K562 (cell line): ENCODE results near the gene BCR. TPM values are rescaled to one million over a fixed set of nuclear protein-coding genes. Genes with fewer than 3 reads are reported as not detected.
A peak's percentile ranks its signal among the peaks of the same experiment; 100 is the strongest.

Experiments
- ATAC-seq: fragments of 200-7000 bp; cut with Tn5 transposase; 3 replicates; pipeline ENCODE4 v1.9.1; 2020; ENCODE audit warnings: moderate library complexity
- BruUV-seq: library from RNA; stranded (reverse); fragments of 400-500 nt; replicated peaks from 2 replicates; lab custom pipeline; 2021; lab: Mats Ljungman, UMichigan
- CTCF ChIA-PET: fragments of 300-600 bp; formaldehyde crosslinking; extraction: SDS; loops from one replicate; lab custom pipeline; 2021; ENCODE audit warnings: low intra/inter-chr PET ratio; lab: Yijun Ruan, JAX
- POLR2A ChIA-PET: fragments of 300-600, 350-650 bp; sonication (Branson Sonifier 250); formaldehyde crosslinking; extraction: SDS; loops from one replicate; lab custom pipeline; 2021; ENCODE audit warnings: antibody characterized with exemption, inconsistent platforms; lab: Yijun Ruan, JAX
- DNase-seq, 4 experiments: peaks; one replicate each; pipeline versions ENCODE4 v3.0.0 to v3.0.0-alpha.2; 2011 to 2018; ENCODE audit warnings: low spot score in 3 of 4, mixed read lengths in 3 of 4; ENCODE audit errors: extremely low read depth in 1 of 4
- FAIRE-seq: peaks from 2 replicates; lab custom pipeline; 2011; peaks lifted over from hg19 to GRCh38; lab: Jason Lieb, UNC
- H2AFZ ChIP-seq: 2 replicates; pipeline ENCODE4 v1.6.0; 2011; ENCODE audit warnings: low read depth, low read length, control low read depth, inconsistent platforms
- H3K27ac ChIP-seq: fragments of 200-600 bp; 3 replicates; pipeline ENCODE4 v1.8.0; 2011; ENCODE audit warnings: low read depth, mild to moderate bottlenecking, control low read depth, inconsistent platforms, low read length, moderate library complexity, mixed read lengths; ENCODE audit errors: extremely low read depth
- H3K27me3 ChIP-seq, 2 experiments: fragments of 300-600 bp in 1 of 2; 2 replicates in 1 of 2; 3 replicates in 1 of 2; pipeline versions ENCODE4 v1.6.0 to v1.8.0; 2011; ENCODE audit warnings: inconsistent platforms in 2 of 2, low read length in 2 of 2, mild to moderate bottlenecking in 1 of 2, mixed read lengths in 1 of 2, moderate library complexity in 1 of 2; ENCODE audit not compliant: control insufficient read depth in 2 of 2, insufficient read depth in 2 of 2
- H3K36me3 ChIP-seq: fragments of 300-600 bp; 3 replicates; pipeline ENCODE4 v1.8.0; 2011; ENCODE audit warnings: mild to moderate bottlenecking, low read length, inconsistent platforms; ENCODE audit not compliant: control insufficient read depth, insufficient read depth
- H3K4me1 ChIP-seq, 2 experiments: fragments of 200-600 bp in 1 of 2; replicated peaks in 1 of 2; 2 replicates in 1 of 2; 3 replicates in 1 of 2; pipeline versions ENCODE4 v1.5.1 to v1.8.0; 2011; ENCODE audit warnings: inconsistent platforms in 2 of 2, low read length in 2 of 2, mild to moderate bottlenecking in 1 of 2, mixed read lengths in 1 of 2, moderate library complexity in 1 of 2; ENCODE audit not compliant: control insufficient read depth in 2 of 2, insufficient read depth in 2 of 2
- H3K4me2 ChIP-seq: 2 replicates; pipeline ENCODE4 v1.6.1; 2011; ENCODE audit warnings: low read length, control low read depth, inconsistent platforms, mixed read lengths; ENCODE audit not compliant: insufficient read depth
- H3K4me3 ChIP-seq: fragments of 200-600 bp; sonication (generic), shearing (Covaris generic); 2 replicates; pipeline ENCODE4 v1.5.1; 2016; ENCODE audit warnings: control low read depth, inconsistent platforms
- H3K79me2 ChIP-seq: fragments of 200-600 bp; 3 replicates; pipeline ENCODE4 v1.8.0; 2011; ENCODE audit warnings: low read length, inconsistent platforms; ENCODE audit not compliant: control insufficient read depth, insufficient read depth
- H3K9ac ChIP-seq, 2 experiments: 2 replicates each; pipeline versions ENCODE4 v1.6.0 to v1.6.1; 2011; ENCODE audit warnings: low read depth in 2 of 2, low read length in 2 of 2, control low read depth in 1 of 2, inconsistent platforms in 1 of 2, mild to moderate bottlenecking in 1 of 2, mixed read lengths in 1 of 2; ENCODE audit not compliant: insufficient read depth in 1 of 2
- H3K9me1 ChIP-seq: one replicate; pipeline ENCODE4 v1.6.0; 2011; ENCODE audit warnings: inconsistent platforms, mild to moderate bottlenecking, low read length, moderate library complexity; ENCODE audit not compliant: control insufficient read depth, insufficient read depth
- H3K9me3 ChIP-seq: replicated peaks from 2 replicates; pipeline ENCODE4 v1.5.1; 2011; ENCODE audit warnings: low read depth, low read length, inconsistent platforms; ENCODE audit not compliant: control insufficient read depth, insufficient read depth
- H4K20me1 ChIP-seq: replicated peaks from 2 replicates; pipeline ENCODE4 v1.6.1; 2011; ENCODE audit warnings: low read length, inconsistent platforms, mixed read lengths; ENCODE audit not compliant: control insufficient read depth, insufficient read depth
- E2F1 ChIP-seq: sonication (generic); formaldehyde crosslinking; IDR thresholded peaks from 2 replicates; pipeline ENCODE4 v1.8.1; 2023; ENCODE audit warnings: mild to moderate bottlenecking, missing genetic modification reagents, moderate library complexity
- E2F5 ChIP-seq: sonication (generic); formaldehyde crosslinking; IDR thresholded peaks from 2 replicates; pipeline ENCODE4 v1.8.0; 2022; ENCODE audit warnings: mild to moderate bottlenecking, missing genetic modification reagents
- MCM7 ChIP-seq, 2 experiments: fragments of 450-650 bp; IDR thresholded peaks; 2 replicates each; pipeline ENCODE4 v1.6.1; 2016 to 2018
- WGBS: fragments of 100-300 bp; shearing (Covaris generic); methylation state at CpG from one replicate; pipeline ENCODE4 v1.1.6; 2016; ENCODE audit warnings: low coverage, mixed read lengths; ENCODE audit not compliant: insufficient coverage; ENCODE audit errors: missing lambda C conversion rate; 5-methylcytosine and 5-hydroxymethylcytosine counted together
- in situ Hi-C: fragments of 300-500 bp; cut with MboI; formaldehyde crosslinking; loops from 4 replicates; pipeline ENCODE4 v1.15.0; 2018; ENCODE audit warnings: inconsistent platforms, mixed read lengths
- intact Hi-C: fragments of 100-400 bp; cut with micrococcal nuclease; formaldehyde crosslinking; loops from 2 replicates; pipeline ENCODE4 v1.14.2; 2022
- polyA plus RNA-seq, 8 experiments: library from polyadenylated mRNA; depleted of rRNA in 4 of 8; stranded (reverse) in 5 of 8; unstranded in 3 of 8; fragments of >200 nt; fragmentation: Nextera tagmentation in 2 of 8; fragmentation: Illumina TruSeq in 1 of 8; extraction: Ambion mirVana in 2 of 8; extraction: Trizol in 1 of 8; gene quantifications; 2 replicates each; pipeline versions ENCODE4 v1.2.1 to v1.2.3, GENCODE V29; 2011 to 2014; ENCODE audit warnings: inconsistent platforms in 1 of 8, missing spikeins in 1 of 8
- total RNA-seq, 7 experiments: library from RNA; depleted of rRNA in 6 of 7; stranded (reverse); fragments of >200 nt in 6 of 7; fragmentation: Illumina TruSeq in 2 of 7; extraction: Trizol in 2 of 7; gene quantifications; 2 replicates each; pipeline versions ENCODE4 v1.2.1 to v1.2.3, GENCODE V29; 2011 to 2021; ENCODE audit warnings: low replicate concordance in 1 of 7

BCR gene
- total and polyA plus RNA-seq, 9 of the 15 experiments (the other 6 are each of a cell fraction or from before 2014, with no cell fraction given) = 0.41 to 150 (median 45.6) TPM

GRCh38 chr22:23204541-23205157, 24.3 kb downstream of the BCR start:
- no peak for FAIRE-seq
- DNase-seq = peak in 1 of 4 experiments; percentile 65
- H3K79me2 ChIP-seq = peaks cover 67% of the 10 kb centered on the region
- no peaks in the 10 kb centered on the region; a peak in 1 of 5 replicates for H3K27me3 ChIP-seq
- H3K9me3 ChIP-seq = no peaks in the 10 kb centered on the region
- no peak overlapping the region for H3K4me2 ChIP-seq
- H3K27ac ChIP-seq = no peak overlapping the region; the same call in 2 of the 3 replicates
- 91% methylated on average over 11 of the region's 11 CpGs for WGBS
- CTCF ChIA-PET = interaction anchor here (0.6 kb wide), 1 partner anchor 248 kb away, joined by 3 read pairs; no protein-coding TSS in a partner anchor
- no peak overlapping the region for H3K4me3 ChIP-seq
- intact Hi-C loops (no loop called here), in situ Hi-C loops (no loop called here)
- H4K20me1 ChIP-seq = peaks cover 35% of the 10 kb centered on the region
- peaks cover 53% of the 10 kb centered on the region for H3K36me3 ChIP-seq
- H3K9me1 ChIP-seq = peaks cover 30% of the 10 kb centered on the region
- ATAC-seq = no peak
- peak overlapping the region in 1 of 2 experiments; percentile 61; a peak in 2 of 4 replicates for H3K9ac ChIP-seq
- peaks cover 0 to 4% of the 10 kb centered on the region in 2 experiments; a peak in 2 of 5 replicates for H3K4me1 ChIP-seq
- no peak for TF ChIP-seq E2F5 (CRISPR knock-in tag)
- TF ChIP-seq E2F1 (CRISPR knock-in tag) = 0 out of 2 replicates have a peak, but pooled peaks have one; percentile 3
- TF ChIP-seq MCM7 (IDR thresholded peaks at IDR 0.05) = no peak
- POLR2A ChIA-PET = interaction anchor here (0.7 to 86.5 kb wide), 6 partner anchors 4 to 82 kb away, joined by 3 to 3476 read pairs (median 5); partner anchors contain the start of genes BCR and RAB36
- BruUV-seq = no TSS peak
- no peak overlapping the region for H2AFZ ChIP-seq
